ENCODE measurements around the gene SEMA3E.

DNA sequence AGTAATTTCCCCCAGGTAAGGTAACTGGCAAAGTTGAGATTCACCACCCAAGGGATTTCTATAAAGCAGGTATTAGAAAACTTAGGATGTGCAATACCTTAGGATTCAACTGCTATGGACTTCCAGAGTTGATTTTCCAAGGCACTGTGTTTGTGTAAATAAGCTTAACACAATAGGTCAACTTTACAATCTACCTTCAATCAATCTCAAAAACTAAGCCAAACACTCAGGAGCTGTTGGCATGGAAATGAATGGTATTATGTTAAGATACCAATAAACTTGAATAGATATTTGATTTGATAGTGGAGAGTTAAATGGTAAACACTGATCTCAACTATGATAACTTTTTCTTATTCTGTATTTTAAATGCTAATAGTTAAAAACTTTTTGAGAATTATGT is 762 bp upstream of the SEMA3E start:
- no peak for TF ChIP-seq POLR2AphosphoS5 (IDR thresholded peaks at IDR 0.05; ENCODE audit: borderline replicate concordance, low read depth, low read length)
- no peak for TF ChIP-seq EZH2 (IDR thresholded peaks at IDR 0.05)
- TF ChIP-seq FOXP2 (optimal IDR thresholded peaks at IDR 0.05; ENCODE audit: control extremely low read depth, extremely low read length, insufficient read depth): no peak
